T1000 (cell line): ENCODE measurements around the gene ACOX2.

Source experiments
- DNase-seq: peaks from one replicate; lab custom pipeline; 2025; ENCODE audit warnings: mixed read lengths; lab: John Stamatoyannopoulos, UW

Gene ACOX2

GRCh38 chr3:58536501-58537411, at the start of gene ACOX2:
ACOX2 (minus strand) TSS chr3:58537190; CDS start chr3:58535106, 2,084 bp downstream.
- DNase-seq: no peak

DNA sequence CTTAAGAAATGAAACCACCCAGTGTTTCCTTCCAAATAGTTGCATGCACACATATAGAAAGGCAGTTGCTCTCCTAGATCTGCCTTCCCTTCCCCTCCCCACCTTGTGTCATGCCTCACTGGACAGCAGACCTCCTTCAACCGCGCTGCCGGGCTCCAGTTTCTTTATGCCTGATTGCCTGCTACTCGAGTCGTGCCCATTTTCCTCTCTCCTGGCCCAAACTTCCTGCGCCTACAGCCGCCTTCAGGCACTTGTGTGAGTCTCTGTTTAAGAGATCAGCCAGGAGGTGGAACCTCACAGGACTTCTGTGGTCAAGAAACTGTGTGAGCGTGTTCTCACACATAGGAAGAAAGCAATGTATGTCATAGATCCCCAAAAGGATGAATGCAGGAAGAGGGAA, 49.0 kb upstream of the ACOX2 start:
- DNase-seq: no peak

GRCh38 chr3:58585005-58585786, 48.2 kb upstream of the ACOX2 start:
- peak; percentile 41 for DNase-seq

DNA sequence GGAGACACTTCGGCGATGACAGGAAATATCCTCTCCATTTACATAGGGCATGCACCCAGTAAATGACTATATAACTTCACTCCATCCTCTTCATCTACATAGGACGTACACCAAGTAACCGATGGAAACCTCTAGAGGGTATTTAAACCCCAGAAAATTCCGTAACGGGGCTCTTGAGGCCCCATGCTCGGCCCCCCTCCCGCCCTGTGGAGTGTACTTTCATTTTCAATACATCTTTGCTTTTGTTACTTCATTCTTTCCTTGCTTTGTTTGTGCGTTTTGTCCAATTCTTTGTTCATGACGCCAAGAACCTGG, 47.7 kb upstream of the ACOX2 start:
- DNase-seq: no peak

GRCh38 chr3:58581328-58582091, 44.5 kb upstream of the ACOX2 start:
- no peak for DNase-seq

- no peak for DNase-seq
These were observed 43.9 kb upstream of the ACOX2 start for GRCh38 chr3:58580826-58581327.

GRCh38 chr3:58578873-58579272, 41.9 kb upstream of the ACOX2 start:
- no peak for DNase-seq

DNA sequence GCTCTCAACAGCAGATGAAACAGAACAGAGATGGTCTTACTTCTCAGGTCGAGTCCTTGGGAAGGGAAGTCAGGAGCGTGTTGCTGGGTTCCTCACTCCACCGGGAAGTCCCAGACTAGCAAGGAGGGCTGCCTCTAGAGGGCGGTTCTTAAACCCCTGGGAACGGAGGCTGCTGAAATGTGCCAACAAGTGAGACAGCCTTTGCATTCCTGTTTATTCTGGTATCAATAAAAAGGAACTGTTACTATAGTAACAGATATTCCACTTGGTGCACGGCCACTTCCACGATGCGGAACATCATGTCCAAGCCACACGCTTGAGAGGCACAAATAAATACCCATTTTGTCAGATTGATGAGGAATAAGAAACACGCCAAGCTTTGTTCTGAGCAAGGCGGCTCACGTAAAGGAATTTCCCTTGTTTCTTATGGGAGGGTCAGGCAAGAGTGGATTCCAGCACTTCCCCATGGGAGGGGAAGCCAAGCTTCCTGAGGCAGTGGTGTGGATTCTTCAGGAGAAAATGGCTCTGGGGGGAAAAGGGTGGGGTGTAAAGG, 40.4 kb upstream of the ACOX2 start, which contains the start of gene FAM107A:
FAM107A (minus strand) TSS at position 123 of the 553 bp plus-strand sequence. CDS start 7,531 bp downstream, outside the sequence.
- no peak for DNase-seq

- no peak for DNase-seq
These were observed 39.7 kb upstream of the ACOX2 start for GRCh38 chr3:58576716-58577115.

DNA sequence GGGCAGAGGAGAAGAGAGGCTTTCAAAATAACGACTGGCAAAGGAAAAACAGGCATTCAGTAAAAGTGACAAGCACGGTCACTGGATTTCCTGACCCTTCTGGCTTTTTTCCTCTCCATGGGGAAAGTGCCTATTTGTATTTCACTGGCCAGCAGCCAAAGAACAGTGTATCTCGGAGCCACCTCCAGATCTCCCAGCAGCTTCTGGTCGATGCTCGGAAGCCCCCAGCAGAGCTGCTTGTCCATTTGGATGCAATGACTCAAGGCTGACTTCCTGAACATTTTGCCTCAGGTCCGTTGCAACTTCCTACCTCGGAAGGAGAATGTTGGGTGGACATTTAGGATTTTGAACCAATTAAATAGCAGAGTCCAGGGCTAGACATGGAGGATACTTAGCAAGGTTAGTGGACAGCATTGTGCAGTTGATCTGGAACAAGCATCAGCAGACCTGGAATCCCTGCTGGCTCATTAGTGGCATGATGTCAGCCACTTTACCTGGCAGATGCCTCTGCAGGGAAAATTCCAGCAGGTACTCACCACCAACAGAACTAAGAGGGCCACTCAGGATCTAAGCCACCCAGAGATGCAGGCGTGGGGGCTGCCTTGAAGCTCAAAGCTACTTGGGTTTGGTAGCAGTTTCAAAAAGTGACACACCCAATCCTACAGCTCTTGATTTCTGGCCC, 39.1 kb upstream of the ACOX2 start:
- no peak for DNase-seq

DNA sequence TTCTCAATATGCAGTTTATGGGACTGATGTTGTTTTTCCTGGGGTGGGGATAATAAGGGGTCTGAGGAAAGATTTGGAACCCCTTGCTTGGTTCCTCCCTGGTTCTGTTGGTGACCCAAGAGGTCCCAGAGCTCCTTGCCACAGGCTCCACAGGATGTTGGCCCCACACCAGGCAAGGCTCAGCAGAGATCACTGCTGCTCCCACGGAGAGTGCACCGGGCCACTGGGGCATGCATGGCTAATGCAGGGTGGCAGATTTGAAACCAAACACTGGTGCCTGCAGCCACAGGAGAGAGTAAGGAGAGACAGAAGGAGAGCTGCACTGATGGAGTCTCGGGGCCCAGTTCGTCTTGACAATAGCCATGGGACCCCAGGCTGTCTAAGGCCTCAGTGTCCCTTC, 37.7 kb upstream of the ACOX2 start:
- DNase-seq: no peak

GRCh38 chr3:58574106-58574505, 37.1 kb upstream of the ACOX2 start:
- no peak for DNase-seq

GRCh38 chr3:58573640-58574039, 36.6 kb upstream of the ACOX2 start:
- DNase-seq: no peak

DNA sequence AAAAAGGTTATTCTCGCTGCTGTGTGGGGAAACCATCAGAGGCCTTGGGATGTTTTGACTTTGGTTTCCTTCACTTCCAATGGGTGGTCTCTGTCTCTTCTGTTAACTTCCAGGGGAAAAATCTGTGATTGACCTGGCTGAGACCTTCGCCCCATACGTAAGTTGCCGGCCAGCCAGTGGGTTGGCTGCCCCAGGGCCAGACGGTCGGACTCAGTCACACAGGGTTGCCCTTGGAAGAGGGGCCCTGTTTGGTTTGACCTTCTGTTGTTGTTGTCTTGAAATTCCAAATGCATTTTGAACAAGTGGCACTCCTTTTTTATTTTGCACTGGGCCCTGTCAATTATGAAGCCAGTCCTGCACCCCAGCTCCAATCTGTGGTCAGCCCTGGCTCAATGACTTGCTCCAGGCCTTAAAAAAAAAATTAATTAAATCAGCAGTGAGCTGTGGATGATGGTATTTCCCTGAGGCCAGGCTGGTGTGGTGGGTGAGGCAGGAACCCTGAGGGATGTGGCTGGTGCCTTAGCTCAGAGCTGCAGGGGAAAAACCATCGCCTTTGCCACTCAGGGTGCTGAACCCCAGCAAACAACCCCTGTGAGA, 35.7 kb upstream of the ACOX2 start:
- DNase-seq: no peak

DNA sequence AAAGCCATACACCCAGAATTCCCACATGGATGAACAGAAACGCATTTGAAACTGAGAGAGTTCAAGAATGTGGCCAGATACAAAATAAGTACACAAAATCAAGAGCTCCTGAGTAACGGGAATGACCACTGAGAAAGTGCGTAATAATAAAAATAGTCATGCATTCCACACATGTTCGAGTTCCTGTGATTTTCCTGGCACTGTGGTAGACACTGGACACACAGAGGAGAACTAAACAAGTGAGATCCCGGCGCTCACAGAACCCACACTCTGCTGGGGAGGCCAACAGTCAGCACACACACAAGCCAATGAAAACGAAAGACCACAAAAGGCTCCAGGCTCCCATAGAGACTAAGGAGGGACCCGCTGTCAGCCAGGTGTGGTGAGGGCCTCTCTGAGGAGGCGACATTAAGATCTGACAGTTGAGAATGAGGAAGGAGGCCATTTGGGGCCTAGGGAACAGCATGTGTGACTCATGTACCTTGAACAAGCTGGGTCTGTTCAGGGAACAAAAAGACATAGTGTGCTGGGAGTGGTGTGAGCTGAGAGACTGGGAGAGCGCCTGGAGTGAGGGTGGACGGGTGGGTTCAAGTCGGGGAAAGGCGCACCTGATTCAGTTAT, 35.1 kb upstream of the ACOX2 start:
- no peak for DNase-seq

- no peak for DNase-seq
These were observed 33.9 kb upstream of the ACOX2 start for GRCh38 chr3:58570851-58571250.

DNA sequence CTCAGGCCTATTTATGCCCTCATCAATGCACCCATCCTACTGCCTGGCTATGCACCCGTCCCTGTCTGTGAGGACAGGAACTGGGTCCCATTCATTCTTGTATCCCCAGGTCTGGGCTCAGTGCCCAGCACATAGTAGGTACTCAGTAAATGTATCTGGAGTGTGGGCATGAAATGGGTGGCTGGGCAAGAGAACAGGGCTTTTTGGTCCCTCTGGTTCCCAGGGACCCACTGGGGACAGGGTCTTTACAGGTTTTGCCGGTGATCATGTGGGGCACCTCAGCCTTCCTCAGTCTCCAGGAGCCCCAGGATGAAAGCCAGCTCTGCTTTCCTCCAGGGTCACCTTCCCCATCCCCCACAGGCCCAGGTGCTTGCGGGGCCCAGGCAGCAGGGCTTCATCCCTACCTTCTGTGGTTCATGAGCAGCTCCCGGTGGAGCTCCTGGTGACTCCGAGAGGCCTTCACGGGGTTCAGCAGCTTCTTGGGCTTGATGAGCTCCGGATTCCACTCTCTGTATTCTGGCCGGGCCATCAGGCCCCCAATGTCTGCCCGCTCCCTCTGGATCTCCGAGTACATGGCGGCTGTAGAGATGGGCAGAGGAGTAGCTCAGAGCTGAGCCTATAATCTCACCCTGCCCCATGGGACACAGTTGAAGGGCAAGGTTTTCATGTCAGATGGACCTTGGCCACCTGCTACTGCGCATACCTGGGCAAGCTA, 32.5 kb upstream of the ACOX2 start:
- no peak for DNase-seq

GRCh38 chr3:58568572-58569286, 31.7 kb upstream of the ACOX2 start:
- DNase-seq: peak; percentile 52

DNA sequence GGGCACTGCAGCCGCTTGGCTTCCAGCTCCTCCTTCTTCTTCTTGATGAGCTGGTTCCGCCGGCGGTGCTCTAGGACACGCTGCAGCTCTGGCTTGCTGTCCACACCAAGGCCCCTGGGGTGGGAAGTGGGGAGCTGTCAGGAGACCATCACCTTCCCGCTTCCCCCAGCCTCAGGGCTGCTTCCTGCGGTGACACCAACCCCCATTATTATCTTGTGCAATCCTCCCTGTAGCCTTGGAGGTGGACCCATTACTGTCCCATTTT, 30.2 kb upstream of the ACOX2 start:
- DNase-seq: no peak
